Activated gamma-delta T cell treated with anti-CD3 and anti-CD28 coated beads, Interleukin-2, amount 50 U/mL, for 16 hours (primary cell): ENCODE results near the gene SPSB1.

Experiments
- DNase-seq: peaks from one replicate; pipeline ENCODE4 v3.0.0-alpha.2; 2020; ENCODE audit warnings: low read depth

SPSB1 gene

DNA sequence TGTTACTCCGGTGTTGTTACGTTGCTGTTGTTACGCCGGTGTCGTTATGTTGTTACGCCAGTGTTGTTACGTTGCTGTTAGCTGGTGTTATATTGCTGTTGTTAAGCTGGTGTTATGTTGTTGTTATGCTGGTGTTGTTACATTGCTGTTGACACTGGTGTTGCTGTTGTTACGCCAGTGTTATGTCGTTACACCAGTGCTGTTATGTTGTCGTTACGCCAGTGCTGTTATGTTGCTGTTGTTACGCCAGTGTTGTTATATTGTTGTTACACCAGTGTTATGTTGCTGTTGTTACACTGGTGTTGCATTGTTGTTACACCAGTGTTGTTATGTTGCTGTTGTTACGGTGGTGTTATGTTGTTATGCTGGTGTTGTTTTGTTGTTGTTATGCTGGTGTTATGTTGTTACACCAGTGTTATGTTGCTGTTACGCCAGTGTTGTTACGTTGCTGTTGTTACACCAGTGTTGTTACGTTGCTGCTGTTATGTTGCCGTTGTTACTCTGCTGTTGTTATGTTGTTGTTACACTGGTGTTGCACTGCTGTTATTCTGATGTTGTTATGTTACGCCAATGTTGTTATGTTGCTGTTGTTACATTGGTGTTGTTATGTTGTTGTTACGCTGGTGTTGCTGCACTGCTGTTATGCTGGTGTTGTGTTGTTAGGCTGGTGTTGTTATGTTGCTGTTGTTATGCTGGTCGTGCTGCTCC is 32.5 kb upstream of the SPSB1 start:
- no peak for DNase-seq

DNA sequence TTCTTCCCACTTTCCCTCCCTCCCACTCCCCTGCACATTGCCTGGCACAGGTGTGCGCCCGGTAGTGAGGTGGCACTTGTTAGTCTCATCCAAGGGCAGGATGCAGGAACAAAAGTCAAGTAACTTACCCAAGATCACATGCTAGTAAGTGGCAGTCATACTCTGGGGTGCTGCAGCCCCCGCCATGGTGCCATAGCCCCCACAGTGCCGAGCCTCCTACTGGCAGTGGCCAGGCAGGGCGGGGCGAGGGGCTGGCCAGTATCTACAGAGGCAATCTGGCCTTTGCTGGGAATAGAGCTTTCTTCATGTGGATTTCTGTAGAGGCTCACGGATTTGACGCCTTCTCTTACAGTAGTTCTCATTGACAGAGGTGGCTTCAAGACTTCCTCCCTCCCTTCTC is 31.2 kb upstream of the SPSB1 start:
- DNase-seq, result no peak

DNA sequence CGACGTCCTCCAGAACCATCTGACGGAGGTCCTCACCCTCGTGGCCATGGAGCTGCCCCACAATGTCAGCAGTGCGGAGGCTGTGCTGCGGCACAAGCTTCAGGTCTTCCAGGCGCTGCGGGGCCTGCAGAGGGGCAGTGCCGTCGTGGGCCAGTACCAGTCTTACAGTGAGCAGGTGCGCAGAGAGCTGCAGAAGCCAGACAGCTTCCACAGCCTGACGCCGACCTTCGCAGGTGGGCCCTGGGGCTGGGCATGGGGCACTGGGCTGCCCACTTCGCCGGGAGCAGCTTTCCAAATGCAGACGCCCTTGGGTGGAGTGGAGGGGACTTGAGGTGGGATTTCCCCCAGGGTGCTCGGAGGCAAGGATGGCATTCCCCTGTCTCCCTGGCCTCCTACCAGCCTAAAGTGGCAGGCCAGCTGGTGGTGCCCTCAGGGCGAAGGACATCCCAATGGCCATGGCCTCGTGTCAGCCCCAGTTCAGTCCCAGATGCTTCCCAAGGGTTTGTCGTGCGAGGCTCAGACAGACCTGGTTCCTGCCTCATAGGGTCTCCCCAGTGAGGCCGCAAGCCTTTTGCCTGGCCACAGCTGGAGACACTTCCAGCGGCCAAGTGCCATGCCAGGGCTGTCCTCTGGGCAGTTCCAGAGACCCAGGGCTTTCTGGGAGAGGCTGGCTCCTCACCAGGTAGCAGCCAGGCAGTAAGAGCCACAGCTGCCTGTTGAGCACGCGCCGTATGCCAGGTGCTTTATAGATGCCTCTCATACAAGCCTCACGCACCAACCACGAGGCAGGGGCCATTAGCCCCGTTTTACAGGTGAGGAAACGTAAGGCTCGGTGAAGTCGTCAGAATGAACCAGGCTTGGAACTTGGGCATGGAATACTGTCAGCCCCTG is 30.4 kb upstream of the SPSB1 start:
- no peak for DNase-seq

DNA sequence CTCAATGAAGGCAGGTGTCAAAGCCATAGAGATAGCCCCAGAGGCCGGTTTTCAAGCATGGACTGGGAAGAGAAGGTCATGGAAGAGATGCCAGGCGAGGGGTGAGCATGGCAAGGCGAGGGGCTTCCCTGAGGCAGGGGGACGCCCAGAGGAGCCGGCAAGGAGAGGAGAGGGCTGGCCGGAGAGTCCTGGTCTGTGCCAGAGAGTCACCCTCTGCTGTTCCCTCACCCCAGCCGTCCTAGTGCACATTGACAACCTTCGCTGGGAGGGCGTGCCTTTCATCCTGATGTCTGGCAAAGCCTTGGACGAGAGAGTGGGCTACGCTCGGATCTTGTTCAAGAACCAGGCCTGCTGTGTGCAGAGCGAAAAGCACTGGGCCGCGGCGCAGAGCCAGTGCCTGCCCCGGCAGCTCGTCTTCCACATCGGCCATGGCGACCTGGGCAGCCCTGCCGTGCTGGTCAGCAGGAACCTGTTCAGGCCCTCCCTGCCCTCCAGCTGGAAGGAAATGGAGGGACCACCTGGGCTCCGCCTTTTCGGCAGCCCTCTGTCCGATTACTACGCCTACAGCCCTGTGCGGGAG is 29.3 kb upstream of the SPSB1 start:
- DNase-seq, result no peak

DNA sequence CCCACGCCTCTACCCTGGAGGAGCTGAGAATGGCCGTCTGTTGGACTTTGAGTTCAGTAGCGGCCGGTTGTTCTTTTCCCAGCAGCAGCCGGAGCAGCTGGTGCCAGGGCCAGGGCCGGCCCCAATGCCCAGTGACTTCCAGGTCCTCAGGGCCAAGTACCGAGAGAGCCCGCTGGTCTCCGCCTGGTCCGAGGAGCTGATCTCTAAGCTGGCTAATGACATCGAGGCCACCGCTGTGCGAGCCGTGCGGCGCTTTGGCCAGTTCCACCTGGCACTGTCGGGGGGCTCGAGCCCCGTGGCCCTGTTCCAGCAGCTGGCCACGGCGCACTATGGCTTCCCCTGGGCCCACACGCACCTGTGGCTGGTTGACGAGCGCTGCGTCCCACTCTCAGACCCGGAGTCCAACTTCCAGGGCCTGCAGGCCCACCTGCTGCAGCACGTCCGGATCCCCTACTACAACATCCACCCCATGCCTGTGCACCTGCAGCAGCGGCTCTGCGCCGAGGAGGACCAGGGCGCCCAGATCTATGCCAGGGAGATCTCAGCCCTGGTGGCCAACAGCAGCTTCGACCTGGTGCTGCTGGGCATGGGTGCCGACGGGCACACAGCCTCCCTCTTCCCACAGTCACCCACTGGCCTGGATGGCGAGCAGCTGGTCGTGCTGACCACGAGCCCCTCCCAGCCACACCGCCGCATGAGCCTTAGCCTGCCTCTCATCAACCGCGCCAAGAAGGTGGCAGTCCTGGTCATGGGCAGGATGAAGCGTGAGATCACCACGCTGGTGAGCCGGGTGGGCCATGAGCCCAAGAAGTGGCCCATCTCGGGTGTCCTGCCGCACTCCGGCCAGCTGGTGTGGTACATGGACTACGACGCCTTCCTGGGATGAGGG is 28.5 kb upstream of the SPSB1 start:
- no peak for DNase-seq

DNA sequence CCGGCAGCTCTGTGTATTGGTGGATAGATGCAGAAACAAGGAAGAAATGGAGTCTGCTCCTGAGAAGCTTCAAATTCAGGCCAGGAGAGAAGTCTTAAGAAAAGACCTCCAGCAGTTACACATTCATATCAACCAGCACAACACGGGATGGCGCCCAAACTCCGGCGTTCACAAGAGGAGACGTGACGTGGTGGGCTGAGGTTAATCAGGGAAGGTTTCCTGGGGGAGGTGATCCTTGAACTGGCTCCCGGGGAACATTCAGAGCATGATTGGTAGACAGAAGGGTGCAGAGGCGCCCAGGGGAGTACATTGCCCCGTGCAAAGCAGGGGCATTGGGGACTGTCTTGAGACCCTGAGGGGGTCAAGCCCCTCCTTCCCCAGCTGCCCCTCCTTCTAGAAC is 27.7 kb upstream of the SPSB1 start:
- DNase-seq, result no peak

DNA sequence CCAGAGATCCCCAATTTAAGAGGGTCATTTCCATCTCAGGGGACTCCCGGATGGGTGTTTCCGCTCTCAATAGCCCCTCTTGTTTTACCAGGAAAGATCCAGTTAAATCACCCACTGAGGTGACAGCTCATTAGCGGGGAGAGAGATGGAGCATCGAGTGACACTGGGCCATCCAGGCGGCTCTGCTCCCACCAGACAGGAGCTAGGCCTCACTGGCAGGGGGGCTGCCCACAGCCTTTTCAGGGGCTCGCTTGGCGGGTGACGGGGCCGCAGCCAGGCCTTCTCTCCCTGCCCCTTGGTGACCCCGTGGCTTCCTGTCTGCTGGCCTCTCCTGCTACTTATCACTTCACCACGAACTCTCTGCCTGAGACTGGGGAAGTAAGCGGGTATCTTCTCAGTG is 26.7 kb upstream of the SPSB1 start:
- no peak for DNase-seq

DNA sequence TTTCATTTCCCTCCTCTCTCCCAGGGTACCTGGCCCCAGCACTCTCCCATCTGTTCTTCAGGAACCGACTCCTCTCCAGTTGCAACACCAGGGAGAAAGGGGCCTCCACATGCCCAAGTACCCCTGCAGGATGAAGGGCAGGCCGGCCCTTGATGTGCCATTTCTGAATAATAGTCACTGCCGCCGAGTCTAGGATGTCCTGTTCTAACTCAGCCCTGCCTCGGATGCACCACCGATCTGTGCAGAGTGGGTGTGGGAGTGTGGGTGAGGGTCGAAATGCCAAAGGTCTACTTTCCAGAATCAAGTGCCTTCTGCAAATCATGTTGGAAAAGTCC is 25.4 kb upstream of the SPSB1 start:
- DNase-seq, result no peak

DNA sequence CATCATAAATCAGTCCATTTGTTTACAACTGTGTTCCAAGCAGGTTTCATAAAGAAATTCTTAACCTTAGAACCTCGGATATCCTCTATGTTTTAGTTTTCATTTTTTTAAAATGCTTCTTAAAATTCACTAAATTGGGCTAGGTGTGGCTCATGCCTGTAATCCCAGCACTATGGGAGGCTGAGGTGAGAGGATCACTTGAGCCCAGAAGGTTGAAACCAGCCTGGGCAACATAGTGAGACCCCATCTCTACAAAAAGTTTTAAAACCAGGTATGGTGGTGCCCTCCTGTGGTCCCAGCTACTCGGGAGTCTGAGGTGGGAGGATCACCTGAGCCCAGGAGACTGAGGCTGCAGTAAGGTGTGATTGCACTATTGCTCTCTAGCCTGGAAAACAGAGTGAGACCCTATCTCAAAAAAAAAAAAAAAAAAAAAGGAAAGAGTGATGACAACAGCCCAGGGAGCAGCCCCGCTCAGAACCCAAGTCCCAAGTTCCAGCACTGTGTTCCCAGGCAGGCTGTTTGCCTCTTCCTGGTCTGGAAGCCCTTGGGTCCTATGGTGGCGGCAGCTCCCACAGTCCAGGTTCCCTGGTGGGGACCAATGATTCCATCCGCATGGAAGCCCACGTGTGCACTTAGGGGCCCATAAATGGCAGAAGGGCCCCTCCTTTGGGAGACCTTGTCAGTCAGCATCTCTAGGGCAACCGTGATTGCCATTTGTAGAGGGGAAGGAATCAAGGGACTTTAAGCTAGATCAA is 24.7 kb upstream of the SPSB1 start:
- no peak for DNase-seq

DNA sequence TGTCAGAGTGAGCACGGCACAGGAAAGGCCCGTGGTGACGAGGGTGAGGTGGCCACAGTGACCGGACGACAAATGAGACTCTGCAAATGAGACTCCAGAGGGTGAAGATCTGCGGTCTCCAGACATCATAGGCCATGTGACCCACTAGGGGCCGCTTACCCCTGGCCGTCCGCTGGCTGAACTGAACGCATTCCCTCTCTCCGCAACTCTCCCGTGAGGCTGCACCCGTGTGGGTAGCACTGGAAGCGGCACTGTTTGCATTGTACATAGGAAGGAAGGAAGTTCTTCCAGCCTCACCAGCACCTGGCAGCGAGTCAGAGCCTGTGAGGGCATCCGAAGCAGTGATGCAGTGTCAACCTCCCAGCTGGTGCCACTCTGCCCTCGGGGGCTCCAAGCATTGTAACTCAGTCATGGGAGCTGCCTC is 23.6 kb upstream of the SPSB1 start:
- no peak for DNase-seq

DNA sequence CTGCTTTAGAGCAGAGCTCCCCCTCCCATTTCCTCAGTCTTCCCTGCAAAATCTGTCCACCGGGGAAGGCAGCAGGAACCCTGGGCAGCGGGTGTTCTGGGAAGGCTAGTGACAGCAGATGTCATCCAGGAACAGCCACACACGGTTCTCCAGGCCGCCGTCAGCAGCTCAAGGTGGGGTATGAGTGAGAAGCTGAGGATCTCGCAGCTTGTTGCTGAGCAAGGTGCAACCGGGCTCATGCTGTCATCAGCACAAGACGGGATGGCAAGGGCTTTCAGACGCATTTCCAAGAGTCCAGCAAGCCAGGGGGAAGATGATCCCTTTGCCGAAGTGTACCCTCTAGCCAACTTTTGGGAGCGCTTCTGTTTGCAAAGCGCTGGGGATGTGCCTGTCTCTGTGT is 23.0 kb upstream of the SPSB1 start:
- DNase-seq, result no peak

DNA sequence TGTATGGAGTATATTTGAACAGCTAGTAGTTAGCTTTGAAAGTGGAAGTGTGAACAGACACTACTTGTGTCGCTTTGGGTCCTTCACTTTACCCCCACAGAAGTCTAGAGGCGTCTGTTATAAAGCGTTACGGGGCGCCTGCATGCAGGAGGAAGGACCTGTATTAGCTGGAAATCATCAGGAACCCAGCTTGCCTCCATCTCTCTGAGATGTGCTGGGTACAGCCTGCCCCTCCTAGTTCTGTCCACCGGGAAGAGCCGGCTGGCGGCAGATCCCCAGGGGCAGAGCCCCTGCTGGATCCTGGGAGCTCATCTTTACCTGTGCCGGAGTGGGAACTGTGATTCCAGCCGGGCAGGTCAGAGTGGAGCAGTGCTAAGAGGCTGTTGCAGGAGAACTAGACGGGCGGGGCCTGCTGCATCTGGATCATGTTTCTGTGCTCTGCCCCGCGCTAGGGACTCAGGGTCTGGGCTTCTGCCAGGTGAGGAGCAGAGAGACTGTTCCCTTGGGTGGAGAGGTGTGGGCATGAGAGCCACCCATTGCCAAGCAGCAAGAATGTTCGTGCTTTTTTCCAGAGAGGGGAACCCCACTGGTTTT is 22.3 kb upstream of the SPSB1 start:
- DNase-seq, result no peak

DNA sequence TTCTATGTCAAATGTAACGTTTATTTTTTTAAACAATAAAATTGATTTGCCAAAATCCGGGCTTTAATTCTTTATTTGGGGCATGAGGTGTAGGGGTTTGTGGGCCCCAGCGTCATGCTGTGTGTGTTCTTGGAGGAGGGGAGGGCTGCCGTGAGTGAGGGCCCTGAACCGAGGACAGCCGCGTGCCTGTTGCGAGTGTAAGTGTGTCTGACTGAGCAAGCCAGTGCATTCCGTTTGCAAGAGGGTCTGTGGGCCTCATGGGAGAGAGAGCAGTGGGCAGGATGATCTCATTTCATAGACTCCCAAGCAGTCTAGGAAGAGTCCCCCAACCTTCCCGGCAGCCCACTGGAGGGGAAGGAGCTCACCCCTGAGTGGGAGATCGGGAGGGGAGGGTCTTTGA is 21.4 kb upstream of the SPSB1 start:
- DNase-seq, result no peak

DNA sequence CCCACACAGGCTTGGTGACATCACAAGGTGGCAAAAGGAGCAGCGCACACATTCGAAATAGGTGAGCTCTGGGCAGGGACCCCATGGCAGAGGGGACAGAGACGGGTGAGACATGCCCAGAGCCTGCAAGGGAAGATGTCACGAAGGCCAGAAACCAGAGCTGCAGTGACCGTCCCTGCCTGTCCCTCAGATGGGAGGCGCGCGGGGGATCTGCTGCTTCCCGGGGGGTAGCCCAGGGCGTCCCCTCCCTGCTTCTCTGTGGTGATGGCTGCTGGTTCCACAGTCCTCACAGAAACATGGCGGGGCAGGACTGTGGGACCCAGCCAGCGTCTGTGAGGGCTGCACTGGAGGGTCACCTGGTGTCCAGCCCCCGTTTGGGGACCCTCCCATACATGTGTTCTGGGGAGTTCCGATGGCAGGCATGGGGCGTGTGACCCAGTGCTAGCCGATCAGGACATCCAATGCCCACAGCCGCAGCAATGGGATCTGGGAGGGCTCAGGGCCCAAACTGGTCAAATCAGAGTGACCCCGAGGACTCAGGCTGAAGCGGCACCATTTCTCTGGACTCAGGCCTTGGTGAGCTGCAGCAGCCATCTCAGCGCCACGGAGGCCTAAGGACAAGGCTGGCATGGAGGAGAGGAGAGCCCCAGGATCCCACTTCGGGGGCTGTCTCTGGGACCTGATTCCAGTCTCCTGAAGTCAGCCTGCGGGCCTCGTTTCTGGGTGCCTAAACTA is 20.7 kb upstream of the SPSB1 start:
- no peak for DNase-seq

DNA sequence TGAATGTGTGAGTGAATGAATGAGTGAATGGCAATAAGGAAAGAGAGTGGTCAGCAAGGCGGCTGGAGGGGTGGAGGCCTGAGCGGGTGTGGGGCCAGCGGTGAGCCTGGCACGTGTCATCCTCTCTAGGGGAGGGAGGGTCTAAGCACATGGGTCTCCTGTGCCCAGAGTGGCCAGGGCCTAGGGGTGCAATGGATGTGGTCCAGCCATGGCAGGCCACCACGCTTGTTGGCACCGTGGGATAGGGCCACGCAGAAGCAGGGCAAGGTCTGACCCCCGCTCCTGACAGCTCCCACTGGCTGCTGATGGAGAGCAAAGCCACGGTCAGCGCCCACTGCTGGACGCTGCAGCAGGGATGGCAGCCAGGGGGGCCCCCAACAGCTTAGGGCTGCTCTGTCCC is 19.5 kb upstream of the SPSB1 start:
- DNase-seq, result no peak

DNA sequence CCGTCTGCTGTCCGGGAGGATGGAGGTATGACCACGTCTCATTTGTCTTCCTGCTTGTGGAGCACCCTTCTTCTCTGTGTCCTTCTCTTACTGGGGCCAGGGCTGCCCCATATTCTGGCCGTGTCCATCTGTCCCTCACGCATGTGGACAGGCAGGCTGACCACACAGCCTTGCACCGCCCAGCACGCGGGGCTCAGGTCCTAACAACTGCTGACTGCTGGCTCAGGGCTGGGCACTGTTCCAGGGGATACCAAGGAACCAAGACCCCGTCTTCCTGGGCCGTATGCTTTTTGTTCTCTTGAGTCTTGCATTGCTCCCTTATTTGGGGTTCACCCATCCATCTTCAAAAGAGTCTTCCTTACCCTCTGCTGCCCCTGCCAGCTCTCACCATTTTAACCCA is 17.5 kb upstream of the SPSB1 start:
- DNase-seq, result no peak

DNA sequence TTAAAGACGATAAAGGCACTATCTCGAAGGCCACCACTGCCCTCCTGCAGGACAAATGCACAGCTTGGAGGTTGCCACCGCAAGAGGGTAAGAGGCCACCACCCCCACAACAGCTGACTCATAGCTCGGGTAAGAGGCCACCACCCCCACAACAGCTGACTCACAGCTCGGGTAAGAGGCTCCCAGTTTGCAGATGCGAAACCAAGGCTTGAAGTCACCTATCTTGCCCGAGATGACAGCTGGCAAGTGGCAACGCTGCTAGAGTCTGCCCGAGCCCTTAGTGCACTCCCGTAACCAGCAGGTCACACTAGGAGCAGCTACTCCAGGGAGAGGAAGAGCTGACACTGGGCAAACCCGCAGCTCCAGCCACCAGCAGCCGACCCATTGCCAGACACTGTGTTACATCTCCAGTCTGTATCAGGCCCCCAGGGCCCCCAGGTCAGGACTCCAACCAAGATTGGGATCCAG is 17.1 kb upstream of the SPSB1 start:
- peak; percentile 65 for DNase-seq

DNA sequence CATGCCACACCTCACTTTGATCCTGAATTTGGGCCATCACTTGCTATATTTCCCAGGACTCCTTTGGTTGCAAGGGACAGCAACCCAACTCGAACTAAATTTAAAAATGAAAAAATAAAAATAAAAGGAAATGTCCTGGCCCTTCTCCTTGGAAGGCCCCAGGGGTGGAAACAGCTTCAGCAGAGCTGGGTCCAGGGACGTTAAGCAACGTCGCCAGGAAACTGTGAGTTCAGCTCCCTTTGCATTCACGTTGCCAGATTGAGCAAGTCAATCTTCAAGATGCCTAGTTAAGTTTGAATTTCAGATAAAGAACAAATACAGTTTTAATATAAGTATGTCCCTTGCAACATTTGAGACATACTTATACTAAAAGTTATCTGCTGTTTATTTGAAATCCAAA is 14.6 kb upstream of the SPSB1 start:
- DNase-seq, result no peak

DNA sequence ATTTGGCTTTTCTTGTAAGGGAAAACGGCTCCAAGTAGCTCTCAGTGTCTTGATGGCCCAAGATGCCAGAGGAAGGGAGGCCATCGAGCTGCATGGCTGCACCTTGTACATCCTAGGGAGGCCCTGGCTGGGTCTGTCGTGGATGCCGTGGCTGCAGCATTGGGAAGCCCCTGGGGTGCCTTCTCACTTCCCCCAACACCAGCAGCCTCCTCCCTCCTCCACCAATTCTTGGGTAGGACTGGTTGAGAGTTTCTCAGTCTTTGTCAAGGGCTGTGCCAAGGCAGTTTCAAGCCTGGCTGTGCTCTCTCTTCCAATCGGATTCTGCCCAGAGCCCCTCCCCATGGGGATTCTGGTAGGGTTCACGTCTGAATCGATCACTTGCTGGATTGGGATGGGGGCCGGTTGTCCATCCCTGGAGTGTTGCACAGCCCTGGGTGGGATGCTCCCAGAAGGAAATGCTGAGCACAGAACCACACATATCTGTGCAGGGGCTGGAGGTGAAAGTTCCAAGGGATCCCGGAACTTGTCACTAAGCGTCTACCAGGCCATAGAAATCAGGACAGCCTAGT is 14.0 kb upstream of the SPSB1 start:
- no peak for DNase-seq
